ENCODE measurements around the gene CEP44.
"Not testable (repeated sequence)": the region's sequence is repeated elsewhere in the genome, so short reads cannot be mapped to it uniquely, and the experiment has no call there.

CEP44 gene

DNA sequence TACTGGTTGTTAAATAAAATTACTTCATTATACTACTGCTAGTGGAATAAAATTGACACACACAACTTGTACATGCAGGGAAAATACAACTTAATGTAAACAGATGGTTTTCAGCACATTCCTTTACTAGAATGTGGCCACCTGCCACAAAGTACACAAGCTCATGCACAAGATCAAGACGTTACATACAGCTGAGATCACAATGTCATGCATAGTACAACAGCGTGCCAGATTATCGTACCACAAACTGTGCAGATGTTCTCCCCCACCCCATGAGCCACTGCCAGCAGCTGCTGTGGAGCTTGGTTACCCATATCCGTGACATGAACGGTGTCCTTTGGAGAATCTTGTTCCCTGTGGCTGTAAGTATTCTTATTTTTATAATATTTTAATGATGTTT lies 27.9 kb upstream of the CEP44 start:
- TF ChIP-seq TAF1 (IDR thresholded peaks at IDR 0.05; ENCODE audit: low read depth, low read length) (no peak), POLR2AphosphoS5 (IDR thresholded peaks at IDR 0.05; ENCODE audit: low read depth, low read length) (no peak), POU2F2 (IDR thresholded peaks at IDR 0.05; ENCODE audit: low read depth, low read length) (no peak), SPI1 (IDR thresholded peaks at IDR 0.05; ENCODE audit: low read depth, low read length) (no peak), POLR2A (IDR thresholded peaks at IDR 0.05; ENCODE audit: low read depth, low read length) (no peak), PAX5 (IDR thresholded peaks at IDR 0.05; ENCODE audit: insufficient read depth, low read length, severe bottlenecking) (no peak)
- FAIRE-seq (peak; percentile 72), DNase-seq (ENCODE audit: insufficient read length, low spot score) (no peak)

DNA sequence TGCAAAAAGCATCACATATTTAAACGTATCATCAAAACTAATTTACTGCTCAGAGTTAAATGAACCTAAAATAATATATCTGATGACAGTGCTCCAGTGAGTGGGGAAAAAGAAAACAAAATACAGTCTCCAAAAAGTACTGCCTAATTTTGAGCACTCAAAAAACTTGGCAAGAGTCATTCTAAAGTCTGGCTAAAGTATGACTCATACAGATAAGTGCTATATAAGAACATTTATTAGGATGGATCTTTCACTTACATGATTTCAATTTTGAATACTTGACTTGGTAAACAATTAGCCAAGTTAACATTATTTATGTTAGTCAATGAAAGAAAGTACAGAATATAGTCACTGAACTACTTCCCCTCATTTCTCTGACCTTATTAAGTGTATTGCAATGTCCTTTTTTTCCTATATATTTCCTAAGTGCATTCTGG lies 27.4 kb upstream of the CEP44 start:
- no peak for DNase-seq (ENCODE audit: insufficient read length, low spot score)
- FAIRE-seq: no peak
- TF ChIP-seq PAX5 (IDR thresholded peaks at IDR 0.05; ENCODE audit: insufficient read depth, low read length, severe bottlenecking) (no peak), POLR2AphosphoS5 (IDR thresholded peaks at IDR 0.05; ENCODE audit: low read depth, low read length) (no peak)

DNA sequence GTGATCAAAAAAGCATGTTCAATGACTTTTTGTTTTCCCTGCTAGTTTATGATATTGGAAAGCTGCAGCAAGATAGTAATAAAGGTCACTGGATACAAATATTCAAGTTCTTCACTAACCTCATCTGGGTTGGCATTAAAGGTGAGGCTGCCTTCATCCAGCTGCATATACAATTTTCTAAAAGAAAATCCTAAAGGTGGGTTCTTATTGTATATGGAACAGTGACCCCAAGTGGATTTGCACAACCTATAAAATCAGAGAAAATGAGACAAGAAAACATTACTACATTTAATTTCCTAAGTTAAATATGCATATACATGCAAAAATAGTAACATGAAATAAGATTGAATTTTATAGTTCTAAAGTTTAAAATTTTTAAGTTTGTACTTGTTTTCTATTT lies 24.1 kb upstream of the CEP44 start:
- DNase-seq (ENCODE audit: insufficient read length, low spot score): no peak
- TF ChIP-seq POLR2AphosphoS5 (IDR thresholded peaks at IDR 0.05; ENCODE audit: low read depth, low read length) (no peak), TAF1 (IDR thresholded peaks at IDR 0.05; ENCODE audit: low read depth, low read length) (no peak), POU2F2 (IDR thresholded peaks at IDR 0.05; ENCODE audit: low read depth, low read length) (no peak), SPI1 (IDR thresholded peaks at IDR 0.05; ENCODE audit: low read depth, low read length) (no peak), PAX5 (IDR thresholded peaks at IDR 0.05; ENCODE audit: insufficient read depth, low read length, severe bottlenecking) (no peak), POLR2A (IDR thresholded peaks at IDR 0.05; ENCODE audit: low read depth, low read length) (no peak)
- FAIRE-seq: no peak

DNA sequence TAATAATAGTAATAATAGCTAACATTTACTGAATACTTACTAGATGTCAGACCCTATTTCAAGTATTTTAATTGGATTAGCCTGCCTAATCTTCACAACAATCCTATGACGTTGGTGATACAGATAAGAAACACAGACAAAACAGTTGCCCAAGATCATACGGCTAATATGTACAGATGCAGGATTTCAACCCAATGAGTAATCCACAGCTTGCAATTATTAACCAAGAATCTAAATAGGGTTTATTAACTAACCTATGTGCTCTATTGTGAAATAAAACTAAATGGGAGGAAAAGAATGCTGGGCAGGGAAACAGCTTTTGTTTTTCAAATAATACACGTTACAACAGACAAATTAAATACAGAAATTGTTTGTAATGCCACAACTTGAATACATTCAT lies 23.6 kb upstream of the CEP44 start:
- no peak for FAIRE-seq
- no peak for DNase-seq (ENCODE audit: insufficient read length, low spot score)
- TF ChIP-seq TAF1 (IDR thresholded peaks at IDR 0.05; ENCODE audit: low read depth, low read length): no peak
- no peak for TF ChIP-seq POLR2A (IDR thresholded peaks at IDR 0.05; ENCODE audit: low read depth, low read length)
- TF ChIP-seq PAX5 (IDR thresholded peaks at IDR 0.05; ENCODE audit: insufficient read depth, low read length, severe bottlenecking): no peak
- TF ChIP-seq POU2F2 (IDR thresholded peaks at IDR 0.05; ENCODE audit: low read depth, low read length): no peak
- no peak for TF ChIP-seq POLR2AphosphoS5 (IDR thresholded peaks at IDR 0.05; ENCODE audit: low read depth, low read length)
- no peak for TF ChIP-seq SPI1 (IDR thresholded peaks at IDR 0.05; ENCODE audit: low read depth, low read length)

DNA sequence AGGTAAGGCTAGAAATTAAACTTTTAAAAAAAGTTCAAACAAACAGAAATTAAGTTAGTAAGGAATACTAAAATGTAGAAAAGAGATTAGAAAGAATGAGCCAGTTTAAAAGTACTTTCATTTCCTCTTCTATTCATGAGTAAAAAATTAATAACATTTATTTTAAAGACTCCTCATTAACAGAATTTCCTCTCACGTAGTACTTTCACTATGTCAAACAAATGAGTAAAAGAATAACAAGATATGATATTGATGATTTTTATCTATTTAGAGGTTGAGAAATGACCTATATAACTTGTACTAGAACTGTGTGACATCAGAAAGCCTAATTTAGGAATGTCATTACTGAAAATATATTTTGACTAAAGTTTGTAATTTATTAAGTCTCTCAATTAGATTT lies 22.3 kb upstream of the CEP44 start:
- not testable (repeated sequence) for DNase-seq (ENCODE audit: insufficient read length, low spot score); FAIRE-seq

DNA sequence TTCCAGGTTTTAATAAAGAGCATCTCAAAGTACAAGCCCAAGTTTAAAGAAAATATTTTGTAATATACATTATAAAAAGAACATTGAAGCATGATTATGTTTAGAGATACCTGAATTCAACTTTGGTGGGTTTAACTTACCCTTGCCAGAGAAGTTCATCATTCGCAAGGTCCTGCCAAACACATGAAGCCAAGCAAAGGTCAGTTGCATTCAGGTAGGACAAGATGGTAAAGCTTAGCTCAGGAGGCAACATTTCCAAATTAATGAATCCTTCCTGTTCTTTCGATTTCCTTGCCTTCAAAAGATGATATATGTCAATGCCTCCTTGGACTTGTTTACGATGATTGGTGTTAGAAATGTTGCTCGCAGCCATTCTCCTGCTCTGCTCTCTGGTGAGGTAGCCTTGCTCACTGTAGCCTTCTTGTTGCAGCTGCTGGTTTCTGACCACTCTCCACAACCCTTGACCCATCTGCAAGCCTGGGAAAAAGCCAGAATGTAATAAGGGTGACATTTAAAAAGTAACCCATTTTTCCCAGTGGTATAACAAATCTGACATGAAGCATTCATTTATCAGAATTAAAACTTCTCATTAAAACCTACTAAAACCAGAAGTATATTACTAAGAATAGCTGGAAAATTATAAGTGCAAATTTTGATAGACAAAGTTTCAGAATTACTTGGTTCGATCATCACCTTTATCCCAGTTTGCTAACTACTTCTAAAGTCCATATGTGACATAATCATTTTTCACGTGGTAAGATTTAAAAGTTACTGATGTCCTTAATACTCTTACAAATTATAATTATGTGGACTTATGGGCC lies 20.9 kb upstream of the CEP44 start:
- DNase-seq (ENCODE audit: insufficient read length, low spot score): no peak
- FAIRE-seq: no peak
- TF ChIP-seq POU2F2 (IDR thresholded peaks at IDR 0.05; ENCODE audit: low read depth, low read length) (no peak), POLR2AphosphoS5 (IDR thresholded peaks at IDR 0.05; ENCODE audit: low read depth, low read length) (no peak), SPI1 (IDR thresholded peaks at IDR 0.05; ENCODE audit: low read depth, low read length) (no peak), POLR2A (IDR thresholded peaks at IDR 0.05; ENCODE audit: low read depth, low read length) (no peak), TAF1 (IDR thresholded peaks at IDR 0.05; ENCODE audit: low read depth, low read length) (no peak), PAX5 (IDR thresholded peaks at IDR 0.05; ENCODE audit: insufficient read depth, low read length, severe bottlenecking) (no peak)

DNA sequence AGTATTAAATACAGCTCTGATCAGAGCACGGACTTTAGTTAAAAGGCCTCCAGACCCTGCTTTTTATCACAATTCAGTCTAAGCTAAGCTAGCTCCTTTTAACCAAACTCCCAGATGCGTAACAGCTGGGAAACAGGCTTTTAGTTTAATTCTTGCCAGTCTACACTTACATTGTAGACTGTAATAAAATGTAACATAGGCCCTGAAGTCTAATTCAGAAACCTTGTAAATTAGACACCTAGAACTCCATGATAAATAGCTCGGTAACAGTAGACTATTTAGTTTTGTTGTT lies 20.3 kb upstream of the CEP44 start:
- no peak for DNase-seq (ENCODE audit: insufficient read length, low spot score)
- FAIRE-seq: no peak
- TF ChIP-seq POLR2AphosphoS5 (IDR thresholded peaks at IDR 0.05; ENCODE audit: low read depth, low read length): no peak
- TF ChIP-seq SPI1 (IDR thresholded peaks at IDR 0.05; ENCODE audit: low read depth, low read length): no peak
- no peak for TF ChIP-seq POLR2A (IDR thresholded peaks at IDR 0.05; ENCODE audit: low read depth, low read length)
- no peak for TF ChIP-seq TAF1 (IDR thresholded peaks at IDR 0.05; ENCODE audit: low read depth, low read length)
- TF ChIP-seq PAX5 (IDR thresholded peaks at IDR 0.05; ENCODE audit: insufficient read depth, low read length, severe bottlenecking): no peak
- no peak for TF ChIP-seq POU2F2 (IDR thresholded peaks at IDR 0.05; ENCODE audit: low read depth, low read length)

DNA sequence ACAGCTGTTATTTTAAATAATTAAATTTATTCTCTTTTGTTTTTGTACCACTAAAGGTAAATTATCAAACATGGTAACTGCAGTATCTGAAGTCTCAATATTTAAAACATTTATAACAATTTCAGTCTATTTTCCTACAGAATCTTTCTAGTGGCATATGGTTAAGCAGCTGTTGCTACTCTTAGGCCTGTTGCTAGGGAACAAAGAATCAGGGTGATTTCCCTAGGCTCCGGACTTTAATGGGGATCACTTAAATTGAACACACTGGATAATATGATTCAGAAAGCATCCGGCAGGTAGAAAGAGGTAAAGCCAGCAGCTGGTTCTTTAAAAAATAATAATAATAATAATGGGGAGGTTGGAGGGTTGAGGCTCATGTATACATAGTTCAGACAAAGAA lies 17.8 kb upstream of the CEP44 start:
- DNase-seq (ENCODE audit: insufficient read length, low spot score): no peak
- no peak for FAIRE-seq

DNA sequence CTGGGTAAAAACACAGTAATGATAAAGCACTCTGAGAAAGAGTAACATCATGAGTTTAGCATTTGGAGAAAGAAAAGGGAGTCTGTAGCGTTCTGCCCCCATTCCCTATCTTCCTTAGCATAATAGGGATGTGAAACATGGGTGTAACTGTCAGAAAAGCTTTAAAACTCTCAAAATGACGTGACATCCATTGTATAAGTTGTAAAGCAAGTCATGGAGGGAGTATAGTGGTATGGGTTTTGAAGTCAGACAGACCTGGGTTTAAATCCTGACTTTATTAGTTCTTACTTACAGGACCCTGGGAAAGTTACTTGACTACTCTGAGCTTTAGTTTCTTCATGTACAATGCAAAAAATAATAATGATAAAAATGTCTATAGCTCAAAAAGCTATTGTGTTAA lies 17.3 kb upstream of the CEP44 start:
- TF ChIP-seq TAF1 (IDR thresholded peaks at IDR 0.05; ENCODE audit: low read depth, low read length) (no peak), SPI1 (IDR thresholded peaks at IDR 0.05; ENCODE audit: low read depth, low read length) (peak; percentile 74)
- FAIRE-seq (no peak), DNase-seq (ENCODE audit: insufficient read length, low spot score) (no peak)

More for the DNA sequence above, 17.8 kb upstream of the CEP44 start:
- no peak for TF ChIP-seq POLR2AphosphoS5 (IDR thresholded peaks at IDR 0.05; ENCODE audit: low read depth, low read length)
- TF ChIP-seq SPI1 (IDR thresholded peaks at IDR 0.05; ENCODE audit: low read depth, low read length): no peak
- TF ChIP-seq PAX5 (IDR thresholded peaks at IDR 0.05; ENCODE audit: insufficient read depth, low read length, severe bottlenecking): no peak
- TF ChIP-seq POU2F2 (IDR thresholded peaks at IDR 0.05; ENCODE audit: low read depth, low read length): no peak
- no peak for TF ChIP-seq TAF1 (IDR thresholded peaks at IDR 0.05; ENCODE audit: low read depth, low read length)
- no peak for TF ChIP-seq POLR2A (IDR thresholded peaks at IDR 0.05; ENCODE audit: low read depth, low read length)

DNA sequence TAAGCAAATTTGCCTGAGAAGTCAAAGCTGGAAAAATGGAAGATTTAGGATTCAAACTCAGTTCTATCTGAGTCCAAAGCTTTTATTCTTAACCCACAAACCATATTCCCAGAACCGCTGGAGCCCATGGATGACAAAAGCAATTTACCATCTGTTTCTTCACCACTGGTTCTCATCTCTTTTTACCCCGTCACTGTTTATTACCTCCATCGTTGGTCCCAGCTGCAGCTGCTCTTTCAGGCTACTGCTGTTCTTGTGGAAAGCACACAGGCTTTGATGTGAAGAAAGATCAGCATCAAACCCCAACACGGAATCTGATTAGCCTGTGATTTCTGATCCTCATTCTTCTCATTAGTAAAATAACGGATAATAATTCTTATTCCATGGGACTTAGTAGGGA lies 9.8 kb upstream of the CEP44 start:
- TF ChIP-seq POLR2A (IDR thresholded peaks at IDR 0.05; ENCODE audit: low read depth, low read length): no peak
- no peak for TF ChIP-seq PAX5 (IDR thresholded peaks at IDR 0.05; ENCODE audit: insufficient read depth, low read length, severe bottlenecking)
- no peak for TF ChIP-seq SPI1 (IDR thresholded peaks at IDR 0.05; ENCODE audit: low read depth, low read length)
- TF ChIP-seq POU2F2 (IDR thresholded peaks at IDR 0.05; ENCODE audit: low read depth, low read length): no peak
- TF ChIP-seq POLR2AphosphoS5 (IDR thresholded peaks at IDR 0.05; ENCODE audit: low read depth, low read length): no peak
- TF ChIP-seq TAF1 (IDR thresholded peaks at IDR 0.05; ENCODE audit: low read depth, low read length): no peak
- DNase-seq (ENCODE audit: insufficient read length, low spot score): no peak
- no peak for FAIRE-seq
